NCI-H2171 treated with DMSO at 0.1 percent for 48 hours (cell line): ENCODE results near the gene NYAP2.

Experiments used
- DNase-seq: peaks from one replicate; lab custom pipeline; 2025; lab: John Stamatoyannopoulos, UW

Gene NYAP2

GRCh38 chr2:225399504-225399903 lies at the start of gene NYAP2:
NYAP2 (plus strand) TSS chr2:225399710; CDS start chr2:225408881, 9,171 bp downstream.
- DNase-seq = peak; percentile 90

GRCh38 chr2:225353579-225354085 lies 45.9 kb upstream of the NYAP2 start:
- DNase-seq = no peak

GRCh38 chr2:225354281-225354774 lies 45.2 kb upstream of the NYAP2 start:
- no peak for DNase-seq

GRCh38 chr2:225355788-225356187 lies 43.7 kb upstream of the NYAP2 start:
- peak; percentile 33 for DNase-seq

- no peak for DNase-seq
These were observed 32.8 kb upstream of the NYAP2 start for GRCh38 chr2:225366731-225367130.

- DNase-seq = no peak
These were observed 32.0 kb upstream of the NYAP2 start for GRCh38 chr2:225367482-225367881.

GRCh38 chr2:225378984-225379383 lies 20.5 kb upstream of the NYAP2 start:
- DNase-seq = no peak

GRCh38 chr2:225379856-225380255 lies 19.7 kb upstream of the NYAP2 start:
- DNase-seq = no peak

- no peak for DNase-seq
These were observed 17.9 kb upstream of the NYAP2 start for GRCh38 chr2:225381609-225382008.

GRCh38 chr2:225398372-225398771 lies 1.1 kb upstream of the NYAP2 start:
- no peak for DNase-seq

- peak; percentile 75 for DNase-seq
These were observed 576 bp downstream of the NYAP2 start for GRCh38 chr2:225400060-225400511.

- DNase-seq = peak; percentile 32
These were observed 1.3 kb downstream of the NYAP2 start for GRCh38 chr2:225400546-225401400.

GRCh38 chr2:225402210-225402776 lies 2.8 kb downstream of the NYAP2 start:
- no peak for DNase-seq

GRCh38 chr2:225411452-225411851 lies 11.9 kb downstream of the NYAP2 start:
- DNase-seq = no peak

- DNase-seq = no peak
These were observed 14.3 kb downstream of the NYAP2 start for GRCh38 chr2:225413786-225414185.

- no peak for DNase-seq
These were observed 15.4 kb downstream of the NYAP2 start for GRCh38 chr2:225414902-225415301.

- DNase-seq = no peak
These were observed 15.8 kb downstream of the NYAP2 start for GRCh38 chr2:225415341-225415740.

GRCh38 chr2:225415792-225416191 lies 16.3 kb downstream of the NYAP2 start:
- DNase-seq = no peak

- DNase-seq = no peak
These were observed 17.3 kb downstream of the NYAP2 start for GRCh38 chr2:225416616-225417367.

GRCh38 chr2:225419033-225419432 lies 19.5 kb downstream of the NYAP2 start:
- no peak for DNase-seq

GRCh38 chr2:225422145-225422544 lies 22.6 kb downstream of the NYAP2 start:
- DNase-seq = no peak

- DNase-seq = no peak
These were observed 25.8 kb downstream of the NYAP2 start for GRCh38 chr2:225425284-225425683.
